Mesothelial cell of epicardium (in vitro differentiated cells): ENCODE measurements around the gene SLC12A2. TPM values are rescaled to one million over a fixed set of nuclear protein-coding genes. Genes with fewer than 3 reads are reported as not detected.

ENCODE experiments used
- DNase-seq, 2 experiments: peaks; one replicate each; pipeline ENCODE4 v3.0.0; 2021; ENCODE audit warnings: low spot score in 2 of 2; ENCODE audit not compliant: unreplicated experiment in 2 of 2
- H3K27ac Mint-ChIP-seq: 2 replicates; pipeline ENCODE4 v1.8.0; 2021; ENCODE audit warnings: mixed read lengths
- H3K27me3 Mint-ChIP-seq: 2 replicates; pipeline ENCODE4 v1.8.0; 2021; ENCODE audit warnings: low read depth, mixed read lengths
- H3K36me3 Mint-ChIP-seq: 2 replicates; pipeline ENCODE4 v1.8.0; 2021; ENCODE audit warnings: mixed read lengths
- H3K4me1 Mint-ChIP-seq: 2 replicates; pipeline ENCODE4 v1.8.0; 2021; ENCODE audit warnings: mixed read lengths
- H3K4me3 Mint-ChIP-seq: 2 replicates; pipeline ENCODE4 v1.8.0; 2021; ENCODE audit warnings: mild to moderate bottlenecking, moderate library complexity, mixed read lengths
- H3K9me3 Mint-ChIP-seq: 2 replicates; pipeline ENCODE4 v1.8.0; 2021; ENCODE audit warnings: mixed read lengths
- CTCF ChIP-seq: fragments of 200-600 bp; sonication (generic); IDR thresholded peaks from one replicate; pipeline ENCODE4 v1.5.0; 2021; ENCODE audit warnings: antibody characterized with exemption; ENCODE audit not compliant: unreplicated experiment
- total RNA-seq: library from RNA; stranded (reverse); gene quantifications from 3 replicates; pipeline ENCODE4 v1.2.1, GENCODE V29; 2021

SLC12A2 gene
- total RNA-seq, 1 donor from 2014 or later, result 27.0 TPM

- peaks cover 21% of the 10 kb centered on the region for H3K36me3 Mint-ChIP-seq
Observed at GRCh38 chr5:128097224-128097623, 13.7 kb downstream of the SLC12A2 start.

GRCh38 chr5:128097781-128098180 lies 14.2 kb downstream of the SLC12A2 start:
- DNase-seq, result no peak
- no peaks in the 10 kb centered on the region for H3K4me1 Mint-ChIP-seq
- no peak for TF ChIP-seq CTCF
- peaks cover 21% of the 10 kb centered on the region for H3K36me3 Mint-ChIP-seq
- H3K27ac Mint-ChIP-seq, result no peak overlapping the region
- no peaks in the 10 kb centered on the region for H3K27me3 Mint-ChIP-seq
- peaks cover 27% of the 10 kb centered on the region for H3K9me3 Mint-ChIP-seq
- no peak overlapping the region for H3K4me3 Mint-ChIP-seq

More at GRCh38 chr5:128097224-128097623, 13.7 kb downstream of the SLC12A2 start:
- H3K27me3 Mint-ChIP-seq, result no peaks in the 10 kb centered on the region
- TF ChIP-seq CTCF, result no peak
- peaks cover 27% of the 10 kb centered on the region for H3K9me3 Mint-ChIP-seq
- H3K4me1 Mint-ChIP-seq, result no peaks in the 10 kb centered on the region
- H3K4me3 Mint-ChIP-seq, result no peak overlapping the region
- H3K27ac Mint-ChIP-seq, result no peak overlapping the region
- no peak for DNase-seq

- TF ChIP-seq CTCF, result no peak
- H3K36me3 Mint-ChIP-seq, result peaks cover 18% of the 10 kb centered on the region
- H3K4me1 Mint-ChIP-seq, result no peaks in the 10 kb centered on the region
- peaks cover 26% of the 10 kb centered on the region for H3K9me3 Mint-ChIP-seq
- DNase-seq, result no peak
- no peak overlapping the region for H3K4me3 Mint-ChIP-seq
- no peaks in the 10 kb centered on the region for H3K27me3 Mint-ChIP-seq
- no peak overlapping the region for H3K27ac Mint-ChIP-seq
Observed at GRCh38 chr5:128099944-128100343, 16.4 kb downstream of the SLC12A2 start.

GRCh38 chr5:128100860-128101557 lies 17.4 kb downstream of the SLC12A2 start:
- Mint-ChIP-seq H3K9me3 (peaks cover 23% of the 10 kb centered on the region), H3K27me3 (no peaks in the 10 kb centered on the region), H3K36me3 (peaks cover 18% of the 10 kb centered on the region), H3K27ac (no peak overlapping the region), H3K4me3 (no peak overlapping the region), H3K4me1 (no peaks in the 10 kb centered on the region)
- no peak for DNase-seq
- TF ChIP-seq CTCF, result no peak

- H3K27me3 Mint-ChIP-seq, result no peaks in the 10 kb centered on the region
- H3K9me3 Mint-ChIP-seq, result peaks cover 21% of the 10 kb centered on the region
Observed at GRCh38 chr5:128101676-128102075, 18.1 kb downstream of the SLC12A2 start.

More at GRCh38 chr5:128101676-128102075, 18.1 kb downstream of the SLC12A2 start:
- Mint-ChIP-seq H3K4me3 (no peak overlapping the region), H3K4me1 (no peaks in the 10 kb centered on the region), H3K27ac (no peak overlapping the region), H3K36me3 (peaks cover 15% of the 10 kb centered on the region)
- no peak for DNase-seq
- no peak for TF ChIP-seq CTCF
